ENCODE results near the gene SIL1.
"Not testable (repeated sequence)": the region's sequence is repeated elsewhere in the genome, so short reads cannot be mapped to it uniquely, and the experiment has no call there.

SIL1 gene

GRCh38 chr5:139199321-139199720 lies 1.2 kb upstream of the SIL1 start:
- no peak for DNase-seq (ENCODE audit: low spot score)

GRCh38 chr5:139196296-139196956 lies 1.7 kb downstream of the SIL1 start:
- no peak for DNase-seq (ENCODE audit: low spot score)

GRCh38 chr5:139194486-139194885 lies 3.7 kb downstream of the SIL1 start:
- DNase-seq (ENCODE audit: low spot score), result no peak

- no peak for DNase-seq (ENCODE audit: low spot score)
Observed at GRCh38 chr5:139193928-139194327, 4.2 kb downstream of the SIL1 start.

- not testable (repeated sequence) for DNase-seq (ENCODE audit: low spot score)
Observed at GRCh38 chr5:139192906-139193305, 5.3 kb downstream of the SIL1 start.

GRCh38 chr5:139191954-139192353 lies 6.2 kb downstream of the SIL1 start:
- not testable (repeated sequence) for DNase-seq (ENCODE audit: low spot score)

- DNase-seq (ENCODE audit: low spot score), result peak; percentile 50
Observed at GRCh38 chr5:139190125-139190524, 8.0 kb downstream of the SIL1 start.

- no peak for DNase-seq (ENCODE audit: low spot score)
Observed at GRCh38 chr5:139188558-139189270, 9.5 kb downstream of the SIL1 start.

- no peak for DNase-seq (ENCODE audit: low spot score)
Observed at GRCh38 chr5:139186752-139187326, 11.3 kb downstream of the SIL1 start.

GRCh38 chr5:139186261-139186660 lies 11.9 kb downstream of the SIL1 start:
- DNase-seq (ENCODE audit: low spot score), result no peak

- no peak for DNase-seq (ENCODE audit: low spot score)
Observed at GRCh38 chr5:139185589-139185988, 12.6 kb downstream of the SIL1 start.

GRCh38 chr5:139183502-139183901 lies 14.7 kb downstream of the SIL1 start:
- no peak for DNase-seq (ENCODE audit: low spot score)

- no peak for DNase-seq (ENCODE audit: low spot score)
Observed at GRCh38 chr5:139182528-139183296, 15.5 kb downstream of the SIL1 start.

- no peak for DNase-seq (ENCODE audit: low spot score)
Observed at GRCh38 chr5:139181835-139182452, 16.2 kb downstream of the SIL1 start.

GRCh38 chr5:139181322-139181730 lies 16.8 kb downstream of the SIL1 start:
- peak; percentile 55 for DNase-seq (ENCODE audit: low spot score)

- no peak for DNase-seq (ENCODE audit: low spot score)
Observed at GRCh38 chr5:139180850-139181249, 17.3 kb downstream of the SIL1 start.

- DNase-seq (ENCODE audit: low spot score), result not testable (repeated sequence)
Observed at GRCh38 chr5:139179778-139180513, 18.2 kb downstream of the SIL1 start.

- DNase-seq (ENCODE audit: low spot score), result no peak
Observed at GRCh38 chr5:139178935-139179334, 19.2 kb downstream of the SIL1 start.

- DNase-seq (ENCODE audit: low spot score), result no peak
Observed at GRCh38 chr5:139178589-139178917, 19.6 kb downstream of the SIL1 start.

- DNase-seq (ENCODE audit: low spot score), result no peak
Observed at GRCh38 chr5:139177809-139178588, 20.2 kb downstream of the SIL1 start.

- not testable (repeated sequence) for DNase-seq (ENCODE audit: low spot score)
Observed at GRCh38 chr5:139177281-139177680, 20.9 kb downstream of the SIL1 start.

Measured in AG08396 (cell line).